H1 (cell line): ENCODE measurements around the gene ABCC4. TPM values are rescaled to one million over a fixed set of nuclear protein-coding genes. Genes with fewer than 3 reads are reported as not detected.

Experiments
- CTCF ChIA-PET: fragments of 300-600 bp; sonication (Branson Sonifier 250); formaldehyde crosslinking; loops from one replicate; lab custom pipeline; 2021; ENCODE audit not compliant: partially characterized antibody; lab: Charles Lee
- POLR2A ChIA-PET: fragments of 300-600 bp; sonication (Branson Sonifier 250); formaldehyde crosslinking; loops from one replicate; lab custom pipeline; 2021; ENCODE audit warnings: inconsistent platforms; ENCODE audit not compliant: partially characterized antibody; lab: Charles Lee
- DNase-seq, 2 experiments: peaks; one replicate each; pipeline versions ENCODE4 v3.0.0 to v3.0.0-alpha.2; 2010 to 2022; ENCODE audit warnings: low spot score in 2 of 2, low read depth in 1 of 2, mixed read lengths in 1 of 2
- FAIRE-seq: peaks from 2 replicates; lab custom pipeline; 2011; peaks lifted over from hg19 to GRCh38; lab: Jason Lieb, UNC
- H2AFZ ChIP-seq: 2 replicates; pipeline ENCODE4 v1.8.1; 2012; ENCODE audit warnings: low read length, inconsistent platforms
- H2AK5ac ChIP-seq: 2 replicates; pipeline ENCODE4 v1.6.1; 2013; ENCODE audit warnings: low read depth, low read length
- H2BK120ac ChIP-seq: replicated peaks from 2 replicates; pipeline ENCODE3; 2013; ENCODE audit warnings: low read depth, low read length, inconsistent platforms
- H2BK12ac ChIP-seq: 2 replicates; pipeline ENCODE4 v1.6.1; 2013; ENCODE audit warnings: low read depth, low read length
- H2BK15ac ChIP-seq: 2 replicates; pipeline ENCODE4 v1.6.1; 2013; ENCODE audit warnings: low read length
- H2BK20ac ChIP-seq: 2 replicates; pipeline ENCODE4 v1.6.1; 2013; ENCODE audit warnings: low read length
- H2BK5ac ChIP-seq: 2 replicates; pipeline ENCODE4 v1.6.1; 2013; ENCODE audit warnings: low read depth, low read length
- H3K14ac ChIP-seq: 2 replicates; pipeline ENCODE4 v1.6.1; 2013; ENCODE audit warnings: inconsistent platforms; ENCODE audit not compliant: insufficient read length
- H3K18ac ChIP-seq: 2 replicates; pipeline ENCODE4 v1.6.1; 2013; ENCODE audit warnings: low read length; ENCODE audit errors: extremely low read depth
- H3K23ac ChIP-seq: 2 replicates; pipeline ENCODE4 v1.6.1; 2013; ENCODE audit warnings: inconsistent platforms; ENCODE audit not compliant: insufficient read length
- H3K23me2 ChIP-seq: 2 replicates; pipeline ENCODE4 v1.6.1; 2013; ENCODE audit warnings: low read depth, low read length
- H3K27ac ChIP-seq: 2 replicates; pipeline ENCODE4 v1.6.1; 2011; ENCODE audit warnings: low read depth, low read length, inconsistent platforms
- H3K27me3 ChIP-seq, 4 experiments: replicated peaks in 1 of 4; 1 replicate in 1 of 4; 2 replicates in 3 of 4; pipeline versions ENCODE4 v1.6.1 to v1.8.1; 2011 to 2013; ENCODE audit warnings: low read length in 3 of 4, mild to moderate bottlenecking in 3 of 4, inconsistent platforms in 2 of 4, mixed read lengths in 2 of 4, moderate library complexity in 1 of 4; ENCODE audit not compliant: control insufficient read depth in 3 of 4, insufficient read depth in 3 of 4; ENCODE audit errors: extremely low read depth in 1 of 4
- H3K36me3 ChIP-seq, 4 experiments: 2 replicates each; pipeline versions ENCODE4 v1.6.1 to v1.8.1; 2011 to 2013; ENCODE audit warnings: mild to moderate bottlenecking in 4 of 4, low read length in 3 of 4, moderate library complexity in 2 of 4, control low read depth in 1 of 4, inconsistent platforms in 1 of 4; ENCODE audit not compliant: insufficient read depth in 4 of 4, control insufficient read depth in 2 of 4
- H3K4ac ChIP-seq: replicated peaks from 2 replicates; pipeline ENCODE3; 2013; ENCODE audit warnings: low read length, low read depth, mixed read lengths, inconsistent platforms; ENCODE audit not compliant: insufficient read length
- H3K4me1 ChIP-seq, 4 experiments: replicated peaks in 1 of 4; 1 replicate in 1 of 4; 2 replicates in 3 of 4; pipeline versions ENCODE4 v1.6.1 to v1.8.1; 2011 to 2013; ENCODE audit warnings: low read length in 3 of 4, inconsistent platforms in 2 of 4, mixed read lengths in 1 of 4; ENCODE audit not compliant: insufficient read depth in 4 of 4, control insufficient read depth in 3 of 4
- H3K4me2 ChIP-seq, 2 experiments: 2 replicates each; pipeline versions ENCODE4 v1.6.1 to v1.8.1; 2011 to 2013; ENCODE audit warnings: low read depth in 2 of 2, low read length in 2 of 2, control low read depth in 1 of 2, inconsistent platforms in 1 of 2, mild to moderate bottlenecking in 1 of 2; ENCODE audit not compliant: insufficient read depth in 1 of 2
- H3K4me3 ChIP-seq, 4 experiments: fragments of 200-600, 300-600 bp in 1 of 4; sonication (generic), shearing (Covaris generic), sonication (Bioruptor Twin) in 1 of 4; 2 replicates each; pipeline versions ENCODE4 v1.5.1 to v1.8.1; 2011 to 2016; ENCODE audit warnings: low read length in 4 of 4, low read depth in 3 of 4, control low read depth in 2 of 4, inconsistent platforms in 2 of 4, mild to moderate bottlenecking in 2 of 4, mixed read lengths in 1 of 4, moderate library complexity in 1 of 4; ENCODE audit not compliant: insufficient read depth in 2 of 4; ENCODE audit errors: extremely low read depth in 1 of 4
- H3K56ac ChIP-seq: replicated peaks from 2 replicates; pipeline ENCODE3; 2013; ENCODE audit warnings: low read depth, mild to moderate bottlenecking, mixed read lengths, low read length, inconsistent platforms; ENCODE audit not compliant: insufficient read length
- H3K79me1 ChIP-seq: 2 replicates; pipeline ENCODE4 v1.6.1; 2013; ENCODE audit warnings: low read depth, low read length, control low read depth
- H3K79me2 ChIP-seq, 2 experiments: 2 replicates each; pipeline versions ENCODE4 v1.6.1 to v1.8.1; 2012 to 2013; ENCODE audit warnings: low read length in 2 of 2, mild to moderate bottlenecking in 2 of 2, inconsistent platforms in 1 of 2; ENCODE audit not compliant: insufficient read depth in 2 of 2, control insufficient read depth in 1 of 2
- H3K9ac ChIP-seq, 4 experiments: replicated peaks in 1 of 4; 1 replicate in 1 of 4; 2 replicates in 3 of 4; pipeline versions ENCODE4 v1.6.1 to v1.8.1; 2011 to 2013; ENCODE audit warnings: low read depth in 3 of 4, low read length in 3 of 4, control low read depth in 2 of 4, mild to moderate bottlenecking in 2 of 4, moderate library complexity in 2 of 4, inconsistent platforms in 1 of 4; ENCODE audit errors: extremely low read depth in 1 of 4
- H3K9me3 ChIP-seq, 2 experiments: 2 replicates each; pipeline versions ENCODE4 v1.6.1 to v1.8.1; 2012 to 2013; ENCODE audit warnings: mild to moderate bottlenecking in 2 of 2, moderate library complexity in 2 of 2, control low read depth in 1 of 2, inconsistent platforms in 1 of 2, low read depth in 1 of 2, low read length in 1 of 2, mixed read lengths in 1 of 2; ENCODE audit not compliant: insufficient read depth in 2 of 2
- H4K20me1 ChIP-seq, 2 experiments: replicated peaks in 1 of 2; 2 replicates each; pipeline versions ENCODE3 to v1.8.1; 2011 to 2013; ENCODE audit warnings: inconsistent platforms in 2 of 2, low read length in 2 of 2, mild to moderate bottlenecking in 1 of 2; ENCODE audit not compliant: insufficient read depth in 2 of 2, control insufficient read depth in 1 of 2
- H4K5ac ChIP-seq: 2 replicates; pipeline ENCODE4 v1.6.1; 2013; ENCODE audit warnings: low read length, low read depth, mixed read lengths, inconsistent platforms; ENCODE audit not compliant: insufficient read length
- H4K8ac ChIP-seq: 2 replicates; pipeline ENCODE4 v1.8.0; 2013; ENCODE audit warnings: mild to moderate bottlenecking, moderate library complexity, low read length, inconsistent platforms; ENCODE audit not compliant: insufficient read depth; ENCODE audit errors: extremely low read depth
- H4K91ac ChIP-seq: replicated peaks from 2 replicates; pipeline ENCODE3; 2013; ENCODE audit warnings: low read length, mixed read lengths, inconsistent platforms; ENCODE audit not compliant: insufficient read length
- CBX5 ChIP-seq: fragments of 300-800, 300-1000 bp; sonication (generic); IDR thresholded peaks from 2 replicates; pipeline ENCODE4 v1.7.1; 2016; ENCODE audit warnings: antibody characterized with exemption, low read length, low read depth
- CHD2 ChIP-seq: IDR thresholded peaks from 2 replicates; pipeline ENCODE4 v1.6.1; 2012; ENCODE audit warnings: low read length, improper control_type of control experiment
- NRF1 ChIP-seq: IDR thresholded peaks from 2 replicates; pipeline ENCODE4 v1.6.1; 2011; ENCODE audit warnings: mild to moderate bottlenecking, low read depth, low read length, improper control_type of control experiment
- RAD21 ChIP-seq, 2 experiments: IDR thresholded peaks in 1 of 2; conservative IDR thresholded peaks in 1 of 2; 2 replicates each; pipeline ENCODE4 v1.6.1; 2011; ENCODE audit warnings: low read depth in 2 of 2, low read length in 2 of 2, improper control_type of control experiment in 1 of 2, inconsistent platforms in 1 of 2, mild to moderate bottlenecking in 1 of 2, moderate library complexity in 1 of 2
- RBBP5 ChIP-seq: IDR thresholded peaks from 2 replicates; pipeline ENCODE4 v1.7.1; 2012; ENCODE audit warnings: low read depth, mild to moderate bottlenecking, inconsistent platforms, low read length, moderate library complexity, borderline replicate concordance
- RXRA ChIP-seq: IDR thresholded peaks from 2 replicates; pipeline ENCODE4 v1.6.1; 2011; ENCODE audit warnings: low read depth, mild to moderate bottlenecking, low read length, moderate library complexity; ENCODE audit not compliant: insufficient read depth
- SIX5 ChIP-seq: IDR thresholded peaks from 2 replicates; pipeline ENCODE4 v1.6.1; 2011; ENCODE audit warnings: mild to moderate bottlenecking, low read depth, low read length
- SRF ChIP-seq: IDR thresholded peaks from 2 replicates; pipeline ENCODE4 v1.6.1; 2011; ENCODE audit warnings: mild to moderate bottlenecking, low read depth, low read length, moderate library complexity
- WGBS, 2 experiments: shearing (Covaris generic) in 1 of 2; methylation state at CpG; one replicate each; pipeline versions ENCODE4 v1.1.6 to v1.1.7; 2013 to 2015; ENCODE audit warnings: low lambda C conversion rate in 2 of 2, mixed read lengths in 2 of 2, inconsistent platforms in 1 of 2, low coverage in 1 of 2, missing lambda C conversion rate in 1 of 2; ENCODE audit not compliant: insufficient replicate concordance in 2 of 2, insufficient coverage in 1 of 2, insufficient read length in 1 of 2; ENCODE audit errors: extremely low coverage in 1 of 2, missing lambda C conversion rate in 1 of 2; 5-methylcytosine and 5-hydroxymethylcytosine counted together
- polyA plus RNA-seq, 7 experiments: library from polyadenylated mRNA; depleted of rRNA in 3 of 7; stranded (reverse) in 5 of 7; unstranded in 2 of 7; fragments of >200 nt in 5 of 7; fragments of 200-250 nt in 2 of 7; gene quantifications; 1 replicate in 5 of 7; 2 replicates in 1 of 7; 4 replicates in 1 of 7; pipeline versions ENCODE4 v1.2.1 to v1.2.3, GENCODE V29; 2011 to 2013; ENCODE audit warnings: missing spikeins in 2 of 7, mixed read lengths in 2 of 7
- total RNA-seq: library from RNA; stranded (reverse); fragmentation: NEBNext Ultra II Directional; extraction: Animal tissue kit (Norgen Biotek cat#: 25700); gene quantifications from 2 replicates; pipeline ENCODE4 v1.2.1, GENCODE V29; 2021
- TF ChIP-seq, protein P1 (sequence below), 3 experiments: IDR thresholded peaks; 1 replicate in 2 of 3; 2 replicates in 1 of 3; pipeline versions ENCODE4 v1.5.1 to v1.6.1; 2011; ENCODE audit warnings: low read length in 3 of 3, mild to moderate bottlenecking in 3 of 3, inconsistent platforms in 2 of 3, low read depth in 1 of 3, moderate library complexity in 1 of 3; ENCODE audit not compliant: insufficient read depth in 1 of 3; ENCODE audit errors: control extremely low read depth in 1 of 3

The ABCC4 gene
- total and polyA plus RNA-seq, 2 of the 8 experiments (the other 6 are each of a cell fraction or from before 2014, with no cell fraction given), result 4.0 to 14.1 TPM

- Histone ChIP-seq H3K4me1 (peaks cover 0 to 4% (median 0%) of the 10 kb centered on the region in 4 experiments; a peak in 3 of 7 replicates), H2BK5ac (no peak overlapping the region), H4K91ac (no peak overlapping the region), H2AFZ (no peak overlapping the region), H3K4me3 (no peak overlapping the region), H3K4me2 (no peak overlapping the region), H3K36me3 (no peaks in the 10 kb centered on the region), H4K5ac (no peak overlapping the region), H3K56ac (no peak overlapping the region), H3K79me1 (no peaks in the 10 kb centered on the region; the same call in 1 of the 2 replicates), H2AK5ac (no peak overlapping the region), H3K18ac (no peak overlapping the region), H4K20me1 (peaks cover 0 to 3% of the 10 kb centered on the region in 2 experiments), H4K8ac (no peak overlapping the region), H3K79me2 (no peaks in the 10 kb centered on the region), H3K9ac (no peak overlapping the region), H2BK20ac (no peak overlapping the region), H2BK12ac (no peak overlapping the region), H3K4ac (no peak overlapping the region), H3K14ac (no peak overlapping the region), H3K27me3 (peaks cover 0 to 14% (median 8%) of the 10 kb centered on the region in 4 experiments; a peak in 5 of 7 replicates), H2BK15ac (no peak overlapping the region), H3K23ac (no peak overlapping the region), H3K23me2 (peaks cover 8% of the 10 kb centered on the region; the same call in 1 of the 2 replicates), H3K9me3 (no peaks in the 10 kb centered on the region), H2BK120ac (no peak overlapping the region), H3K27ac (no peak overlapping the region)
- FAIRE-seq, result no peak
- ChIA-PET CTCF (interaction anchor here (0.7 to 14.7 kb wide), 44 partner anchors 9 to 1671 kb away, joined by 3 to 142 read pairs (median 4); no protein-coding TSS in a partner anchor), POLR2A (interaction anchor here (0.7 to 1.0 kb wide), 2 partner anchors 26 to 84 kb away, joined by 3 read pairs; no protein-coding TSS in a partner anchor)
- peak in 1 of 2 experiments; percentile 85 for DNase-seq
- 47% methylated on average over 4 of the region's 4 CpGs; no CpG with 5 or more reads in 1 of the 2 experiments for WGBS, 2 experiments
- TF ChIP-seq CBX5 (no peak), CHD2 (0 out of 2 replicates have a peak, but pooled peaks have one; percentile 28), NRF1 (0 out of 2 replicates have a peak, but pooled peaks have one; percentile 5), RAD21 (IDR thresholded peaks at IDR 0.05 in 1 of 2, conservative IDR thresholded peaks at IDR 0.05 in 1 of 2; ENCODE audit: low read depth in 2 of 2, low read length in 2 of 2) (peak; percentile 75 to 83), RXRA (0 out of 2 replicates have a peak, but pooled peaks have one; percentile 82), RBBP5 (no peak), SIX5 (no peak), SRF (peak; percentile 54; the same call in 1 of the 2 replicates)
- TF ChIP-seq, protein P1, sequence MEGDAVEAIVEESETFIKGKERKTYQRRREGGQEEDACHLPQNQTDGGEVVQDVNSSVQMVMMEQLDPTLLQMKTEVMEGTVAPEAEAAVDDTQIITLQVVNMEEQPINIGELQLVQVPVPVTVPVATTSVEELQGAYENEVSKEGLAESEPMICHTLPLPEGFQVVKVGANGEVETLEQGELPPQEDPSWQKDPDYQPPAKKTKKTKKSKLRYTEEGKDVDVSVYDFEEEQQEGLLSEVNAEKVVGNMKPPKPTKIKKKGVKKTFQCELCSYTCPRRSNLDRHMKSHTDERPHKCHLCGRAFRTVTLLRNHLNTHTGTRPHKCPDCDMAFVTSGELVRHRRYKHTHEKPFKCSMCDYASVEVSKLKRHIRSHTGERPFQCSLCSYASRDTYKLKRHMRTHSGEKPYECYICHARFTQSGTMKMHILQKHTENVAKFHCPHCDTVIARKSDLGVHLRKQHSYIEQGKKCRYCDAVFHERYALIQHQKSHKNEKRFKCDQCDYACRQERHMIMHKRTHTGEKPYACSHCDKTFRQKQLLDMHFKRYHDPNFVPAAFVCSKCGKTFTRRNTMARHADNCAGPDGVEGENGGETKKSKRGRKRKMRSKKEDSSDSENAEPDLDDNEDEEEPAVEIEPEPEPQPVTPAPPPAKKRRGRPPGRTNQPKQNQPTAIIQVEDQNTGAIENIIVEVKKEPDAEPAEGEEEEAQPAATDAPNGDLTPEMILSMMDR (IDR thresholded peaks at IDR 0.05; ENCODE audit: control extremely low read depth in 1 of 3, insufficient read depth in 1 of 3, low read depth in 1 of 3, low read length in 3 of 3), result peak; percentile 79 to 92 (median 91)
Measured at GRCh38 chr13:95296326-95296925, 4.8 kb downstream of the ABCC4 start.
